WTC11 (cell line): ENCODE results near the gene ACACA.
"Not testable (repeated sequence)": the region's sequence is repeated elsewhere in the genome, so short reads cannot be mapped to it uniquely, and the experiment has no call there.

Experiments used
- ATF2 ChIP-seq: sonication (generic); formaldehyde crosslinking; IDR thresholded peaks from 2 replicates; pipeline ENCODE4 v1.8.1; 2022; ENCODE audit warnings: low read depth, missing genetic modification reagents, borderline replicate concordance
- ATF3 ChIP-seq: sonication (generic); formaldehyde crosslinking; conservative IDR thresholded peaks from 2 replicates; pipeline ENCODE4 v1.8.1; 2022; ENCODE audit warnings: mild to moderate bottlenecking, missing genetic modification reagents
- CTCF ChIP-seq: fragments of 200-600 bp; IDR thresholded peaks from 2 replicates; pipeline ENCODE4 v1.8.0; 2022; ENCODE audit warnings: antibody characterized with exemption
- ESRRA ChIP-seq: sonication (generic); formaldehyde crosslinking; IDR thresholded peaks from 2 replicates; pipeline ENCODE4 v1.8.1; 2022; ENCODE audit warnings: mild to moderate bottlenecking, missing genetic modification reagents, borderline replicate concordance
- ETV6 ChIP-seq: sonication (generic); formaldehyde crosslinking; IDR thresholded peaks from 2 replicates; pipeline ENCODE4 v1.8.1; 2022; ENCODE audit warnings: mild to moderate bottlenecking, missing genetic modification reagents
- FOXP1 ChIP-seq: sonication (generic); formaldehyde crosslinking; IDR thresholded peaks from 2 replicates; pipeline ENCODE4 v1.8.0; 2022; ENCODE audit warnings: missing genetic modification reagents, mild to moderate bottlenecking, moderate library complexity, borderline replicate concordance
- NR1H2 ChIP-seq: sonication (generic); formaldehyde crosslinking; IDR thresholded peaks from 2 replicates; pipeline ENCODE4 v1.9.0; 2021; ENCODE audit warnings: mild to moderate bottlenecking, moderate library complexity, missing genetic modification reagents
- SP1 ChIP-seq: sonication (generic); formaldehyde crosslinking; conservative IDR thresholded peaks from 2 replicates; pipeline ENCODE4 v1.8.1; 2022; ENCODE audit warnings: missing genetic modification reagents
- TEAD1 ChIP-seq: sonication (generic); formaldehyde crosslinking; IDR thresholded peaks from 2 replicates; pipeline ENCODE4 v1.8.0; 2022; ENCODE audit warnings: mild to moderate bottlenecking, missing genetic modification reagents
- TF ChIP-seq, protein P1 (sequence below): sonication (generic); formaldehyde crosslinking; IDR thresholded peaks from 2 replicates; pipeline ENCODE4 v1.8.1; 2023; ENCODE audit warnings: mild to moderate bottlenecking, missing genetic modification reagents, moderate library complexity

DNA sequence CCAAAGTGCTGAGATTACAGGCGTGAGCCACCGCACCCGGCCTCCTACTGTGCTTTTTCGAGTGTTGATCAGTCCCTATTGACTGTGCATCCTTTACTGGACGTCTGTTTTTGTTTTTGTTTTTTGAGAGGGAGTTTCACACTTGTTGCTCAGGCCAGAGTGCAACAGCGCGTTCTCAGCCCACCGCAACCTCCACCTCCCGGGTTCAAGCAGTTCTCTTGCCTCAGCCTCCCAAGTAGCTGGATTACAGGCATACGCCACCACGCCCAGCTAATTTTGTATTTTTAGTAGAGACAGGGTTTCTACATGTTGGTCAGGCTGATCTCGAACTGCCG is 1.5 kb upstream of the ACACA start:
- TF ChIP-seq CTCF; TEAD1; ATF3; FOXP1 (CRISPR knock-in tag); ETV6; ATF2; ESRRA; SP1 (CRISPR knock-in tag); NR1H2 (CRISPR knock-in tag): not testable (repeated sequence)
- TF ChIP-seq, protein P1, sequence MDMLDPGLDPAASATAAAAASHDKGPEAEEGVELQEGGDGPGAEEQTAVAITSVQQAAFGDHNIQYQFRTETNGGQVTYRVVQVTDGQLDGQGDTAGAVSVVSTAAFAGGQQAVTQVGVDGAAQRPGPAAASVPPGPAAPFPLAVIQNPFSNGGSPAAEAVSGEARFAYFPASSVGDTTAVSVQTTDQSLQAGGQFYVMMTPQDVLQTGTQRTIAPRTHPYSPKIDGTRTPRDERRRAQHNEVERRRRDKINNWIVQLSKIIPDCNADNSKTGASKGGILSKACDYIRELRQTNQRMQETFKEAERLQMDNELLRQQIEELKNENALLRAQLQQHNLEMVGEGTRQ (CRISPR knock-in tag) = not testable (repeated sequence)
